ENCODE results near the gene RNF157. TPM values are rescaled to one million over a fixed set of nuclear protein-coding genes. Genes with fewer than 3 reads are reported as not detected.
A peak's percentile ranks its signal among the peaks of the same experiment; 100 is the strongest.
"Not testable (repeated sequence)": the region's sequence is repeated elsewhere in the genome, so short reads cannot be mapped to it uniquely, and the experiment has no call there.

Gene RNF157
- total RNA-seq, 2 experiments from 2014 or later, result 73.0 to 148 TPM

GRCh38 chr17:76267051-76267576 is 26.8 kb upstream of the RNF157 start:
- Mint-ChIP-seq H3K27me3 (no peaks in the 10 kb centered on the region), H3K9me3 (ENCODE audit: low read depth) (no peaks in the 10 kb centered on the region), H3K4me1 (peaks cover 54% of the 10 kb centered on the region), H3K4me3 (peak overlapping the region; percentile 92), H3K36me3 (peaks cover 51% of the 10 kb centered on the region), H3K27ac (peak overlapping the region; percentile 99)
- ATAC-seq, result no peak
- DNase-seq, result peak; percentile 43
- CTCF ChIA-PET, result interaction anchor here (0.5 to 7.0 kb wide), 9 partner anchors 11 to 146 kb away, joined by 3 to 83 read pairs (median 5); partner anchors contain the start of gene RNF157

GRCh38 chr17:76266244-76266938 is 26.1 kb upstream of the RNF157 start:
- peak overlapping the region; percentile 99 for H3K27ac Mint-ChIP-seq
- DNase-seq (peak; percentile 63), ATAC-seq (no peak)
- H3K36me3 Mint-ChIP-seq, result peaks cover 49% of the 10 kb centered on the region
- H3K9me3 Mint-ChIP-seq (ENCODE audit: low read depth), result no peaks in the 10 kb centered on the region
- peaks cover 58% of the 10 kb centered on the region for H3K4me1 Mint-ChIP-seq
- no peaks in the 10 kb centered on the region for H3K27me3 Mint-ChIP-seq
- peak overlapping the region; percentile 92 for H3K4me3 Mint-ChIP-seq
- CTCF ChIA-PET, result interaction anchor here (0.5 to 7.0 kb wide), 8 partner anchors 10 to 145 kb away, joined by 4 to 83 read pairs (median 6); partner anchors contain the start of gene RNF157

GRCh38 chr17:76265624-76266243 is 25.4 kb upstream of the RNF157 start:
- H3K4me3 Mint-ChIP-seq, result peak overlapping the region; percentile 92
- H3K27me3 Mint-ChIP-seq, result no peaks in the 10 kb centered on the region
- H3K4me1 Mint-ChIP-seq, result peaks cover 56% of the 10 kb centered on the region
- ATAC-seq, result no peak
- peak overlapping the region; percentile 99 for H3K27ac Mint-ChIP-seq
- CTCF ChIA-PET, result interaction anchor here (1.0 to 7.0 kb wide), 13 partner anchors 9 to 144 kb away, joined by 3 to 83 read pairs (median 13); partner anchors contain the start of genes RNF157 and SPHK1
- no peaks in the 10 kb centered on the region for H3K9me3 Mint-ChIP-seq (ENCODE audit: low read depth)
- DNase-seq, result peak; percentile 74
- H3K36me3 Mint-ChIP-seq, result peaks cover 46% of the 10 kb centered on the region

- Mint-ChIP-seq H3K4me1 (peaks cover 54% of the 10 kb centered on the region), H3K27ac (peak within 1 kb of the TSS; percentile 99), H3K9me3 (ENCODE audit: low read depth) (no peaks in the 10 kb centered on the region), H3K36me3 (peaks cover 43% of the 10 kb centered on the region), H3K27me3 (no peaks in the 10 kb centered on the region), H3K4me3 (peak within 1 kb of the TSS; percentile 92)
- CTCF ChIA-PET, result interaction anchor here (0.8 to 4.9 kb wide), 14 partner anchors 9 to 161 kb away, joined by 3 to 51 read pairs (median 8); partner anchors contain the start of gene SPHK1
- DNase-seq (peak; percentile 100), ATAC-seq (peak; percentile 82)
Observed at GRCh38 chr17:76264755-76265623, 24.7 kb upstream of the RNF157 start, which contains the start of gene UBALD2. UBALD2 (plus strand) TSS chr17:76265348; CDS start chr17:76265506, 158 bp downstream.

GRCh38 chr17:76264425-76264754 is 24.1 kb upstream of the RNF157 start:
- CTCF ChIA-PET, result interaction anchor here (0.8 to 4.9 kb wide), 17 partner anchors 8 to 160 kb away, joined by 3 to 51 read pairs (median 5); partner anchors contain the start of gene SPHK1
- H3K4me1 Mint-ChIP-seq, result peaks cover 48% of the 10 kb centered on the region
- H3K27me3 Mint-ChIP-seq, result no peaks in the 10 kb centered on the region
- peaks cover 37% of the 10 kb centered on the region for H3K36me3 Mint-ChIP-seq
- H3K4me3 Mint-ChIP-seq, result peak overlapping the region; percentile 92
- no peaks in the 10 kb centered on the region for H3K9me3 Mint-ChIP-seq (ENCODE audit: low read depth)
- DNase-seq (peak; percentile 74), ATAC-seq (peak; percentile 7)
- peak overlapping the region; percentile 91 for H3K27ac Mint-ChIP-seq

- CTCF ChIA-PET, result interaction anchor here (1.1 to 4.9 kb wide), 18 partner anchors 10 to 142 kb away, joined by 3 to 51 read pairs (median 6); no protein-coding TSS in a partner anchor
- H3K27ac Mint-ChIP-seq, result peak overlapping the region; percentile 91
- peak overlapping the region; percentile 92 for H3K4me3 Mint-ChIP-seq
- DNase-seq, result peak; percentile 39
- no peaks in the 10 kb centered on the region for H3K9me3 Mint-ChIP-seq (ENCODE audit: low read depth)
- no peak for ATAC-seq
- peaks cover 34% of the 10 kb centered on the region for H3K36me3 Mint-ChIP-seq
- H3K27me3 Mint-ChIP-seq, result no peaks in the 10 kb centered on the region
- H3K4me1 Mint-ChIP-seq, result peaks cover 44% of the 10 kb centered on the region
Observed at GRCh38 chr17:76263896-76264295, 23.6 kb upstream of the RNF157 start.

- H3K4me1 Mint-ChIP-seq, result peaks cover 40% of the 10 kb centered on the region
Observed at GRCh38 chr17:76262732-76263344, 22.5 kb upstream of the RNF157 start.

GRCh38 chr17:76261421-76262215 is 21.3 kb upstream of the RNF157 start:
- peak overlapping the region; percentile 91 for H3K27ac Mint-ChIP-seq
- H3K27me3 Mint-ChIP-seq, result no peaks in the 10 kb centered on the region
- DNase-seq (peak; percentile 43), ATAC-seq (no peak)
- no peak overlapping the region for H3K4me3 Mint-ChIP-seq
- H3K9me3 Mint-ChIP-seq (ENCODE audit: low read depth), result peaks cover 2% of the 10 kb centered on the region
- peaks cover 43% of the 10 kb centered on the region for H3K4me1 Mint-ChIP-seq
- peaks cover 17% of the 10 kb centered on the region for H3K36me3 Mint-ChIP-seq
- CTCF ChIA-PET, result interaction anchor here (0.6 to 4.9 kb wide), 7 partner anchors 9 to 152 kb away, joined by 4 to 51 read pairs (median 8); no protein-coding TSS in a partner anchor

More at GRCh38 chr17:76262732-76263344, 22.5 kb upstream of the RNF157 start:
- CTCF ChIA-PET, result interaction anchor here (0.8 to 4.9 kb wide), 16 partner anchors 8 to 141 kb away, joined by 3 to 51 read pairs (median 5); no protein-coding TSS in a partner anchor
- Mint-ChIP-seq H3K27ac (peak overlapping the region; percentile 91), H3K4me3 (peak overlapping the region; percentile 20), H3K36me3 (peaks cover 24% of the 10 kb centered on the region), H3K9me3 (ENCODE audit: low read depth) (no peaks in the 10 kb centered on the region), H3K27me3 (no peaks in the 10 kb centered on the region)
- DNase-seq (no peak), ATAC-seq (no peak)

- H3K4me1 Mint-ChIP-seq, result peaks cover 52% of the 10 kb centered on the region
- peaks cover 2% of the 10 kb centered on the region for H3K9me3 Mint-ChIP-seq (ENCODE audit: low read depth)
- ATAC-seq (no peak), DNase-seq (no peak)
- no peak overlapping the region for H3K4me3 Mint-ChIP-seq
- no peak overlapping the region for H3K27ac Mint-ChIP-seq
- no peaks in the 10 kb centered on the region for H3K27me3 Mint-ChIP-seq
- peaks cover 12% of the 10 kb centered on the region for H3K36me3 Mint-ChIP-seq
- CTCF ChIA-PET, result interaction anchor here (1.6 to 4.9 kb wide), 3 partner anchors 10 to 23 kb away, joined by 5 to 25 read pairs (median 9); no protein-coding TSS in a partner anchor
Observed at GRCh38 chr17:76260669-76261068, 20.4 kb upstream of the RNF157 start.

- Mint-ChIP-seq H3K27me3 (no peaks in the 10 kb centered on the region), H3K27ac (no peak overlapping the region), H3K9me3 (ENCODE audit: low read depth) (peaks cover 2% of the 10 kb centered on the region), H3K4me1 (peaks cover 56% of the 10 kb centered on the region), H3K4me3 (no peak overlapping the region), H3K36me3 (peaks cover 16% of the 10 kb centered on the region)
- no peak for ATAC-seq
- CTCF ChIA-PET, result interaction anchor here (2.5 kb wide), 1 partner anchor 19 kb away, joined by 9 read pairs; no protein-coding TSS in a partner anchor
- DNase-seq, result no peak
Observed at GRCh38 chr17:76260220-76260619, 19.9 kb upstream of the RNF157 start.

GRCh38 chr17:76256430-76257050 is 16.2 kb upstream of the RNF157 start:
- Mint-ChIP-seq H3K36me3 (peaks cover 21% of the 10 kb centered on the region), H3K4me1 (peaks cover 55% of the 10 kb centered on the region), H3K4me3 (peak overlapping the region; percentile 72), H3K27ac (peak overlapping the region; percentile 97)
- not testable (repeated sequence) for H3K27me3 Mint-ChIP-seq; H3K9me3 Mint-ChIP-seq (ENCODE audit: low read depth)
- ATAC-seq, result peak; percentile 76
- CTCF ChIA-PET, result interaction anchor here (0.6 to 2.3 kb wide), 12 partner anchors 8 to 403 kb away, joined by 3 to 17 read pairs (median 4); partner anchors contain the start of gene UBALD2
- peak; percentile 86 for DNase-seq
